Stomach smooth muscle (tissue), 2 donors: ENCODE results near the gene NDFIP2.

Experiments
- H3K27ac ChIP-seq: one replicate; pipeline ENCODE4 v1.7.0; 2013; ENCODE audit warnings: mild to moderate bottlenecking, low read length, inconsistent platforms
- H3K27me3 ChIP-seq, 2 donors: one replicate each; pipeline ENCODE4 v1.7.0; 2013; ENCODE audit warnings: low read length in 2 of 2; ENCODE audit not compliant: insufficient read depth in 2 of 2, control insufficient read depth in 1 of 2
- H3K36me3 ChIP-seq, 2 donors: one replicate each; pipeline ENCODE4 v1.7.0; 2013; ENCODE audit warnings: low read length in 2 of 2; ENCODE audit not compliant: control insufficient read depth in 2 of 2, insufficient read depth in 2 of 2
- H3K4me1 ChIP-seq: one replicate; pipeline ENCODE4 v1.7.0; 2013; ENCODE audit warnings: low read length; ENCODE audit not compliant: control insufficient read depth, insufficient read depth
- H3K4me3 ChIP-seq, 2 donors: one replicate each; pipeline ENCODE4 v1.7.0; 2013; ENCODE audit warnings: low read length in 2 of 2
- H3K9ac ChIP-seq, 2 donors: one replicate each; pipeline ENCODE4 v1.7.0; 2013; ENCODE audit warnings: low read length in 2 of 2, mild to moderate bottlenecking in 1 of 2
- H3K9me3 ChIP-seq, 2 donors: one replicate each; pipeline ENCODE4 v1.7.0; 2013; ENCODE audit warnings: low read length in 2 of 2; ENCODE audit not compliant: control insufficient read depth in 2 of 2
- donor health status: healthy.
- donor health status: Pancreatic carcinoma.

The NDFIP2 gene

DNA sequence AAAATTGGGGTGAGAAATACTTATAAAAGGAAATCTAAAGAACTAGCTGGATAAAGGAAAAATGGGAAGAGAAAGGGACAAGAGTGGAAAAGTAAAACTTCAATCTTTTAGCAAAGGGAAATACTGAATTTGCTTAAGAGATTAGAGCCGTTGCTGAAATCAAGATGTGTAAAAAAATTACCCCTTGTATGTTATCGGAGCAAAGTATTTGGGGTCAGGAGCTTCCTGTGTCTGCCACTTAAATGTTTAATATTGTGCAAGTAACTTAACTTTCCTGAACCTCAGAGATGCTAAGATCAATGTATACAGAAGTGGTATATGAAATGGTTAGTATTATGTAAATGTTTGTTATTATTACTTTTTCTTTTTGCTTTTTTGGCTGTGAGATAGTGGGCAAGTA, 51.6 kb downstream of the NDFIP2 start:
- Histone ChIP-seq H3K27ac (no peak overlapping the region), H3K4me3 (no peak overlapping the region), H3K9me3 (no peaks in the 10 kb centered on the region), H3K36me3 (no peaks in the 10 kb centered on the region), H3K9ac (no peak overlapping the region), H3K4me1 (no peaks in the 10 kb centered on the region), H3K27me3 (no peaks in the 10 kb centered on the region)

DNA sequence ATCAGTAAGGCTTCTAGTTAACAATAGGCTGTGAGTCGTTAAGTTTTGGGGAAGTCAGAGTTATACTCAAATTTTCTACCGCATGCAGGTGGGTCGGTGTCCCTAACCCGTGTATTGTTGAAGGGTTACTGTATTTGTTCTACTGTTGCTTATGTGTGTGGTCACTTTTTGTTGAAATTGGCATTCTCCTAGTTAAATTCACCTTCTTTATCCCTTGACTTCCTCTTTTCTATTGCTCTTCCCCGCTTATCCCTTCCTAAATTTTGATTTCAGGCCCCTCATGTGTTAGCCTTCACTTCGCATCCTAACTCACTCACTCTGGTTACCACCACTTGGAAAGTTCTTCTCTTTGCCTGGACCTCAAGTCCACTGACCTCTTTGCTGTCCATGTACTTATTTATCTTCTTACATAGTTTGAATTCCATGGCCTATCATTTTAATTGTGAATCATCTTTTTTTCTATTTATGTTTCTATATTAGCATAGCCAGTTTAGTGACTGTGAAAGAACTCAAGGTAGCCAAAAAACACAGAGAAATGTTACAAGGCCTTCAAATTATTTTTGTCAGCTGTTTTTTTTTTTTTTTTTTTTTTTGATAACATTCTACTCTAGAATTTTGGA, 52.9 kb downstream of the NDFIP2 start:
- no peaks in the 10 kb centered on the region for H3K4me1 ChIP-seq
- no peak overlapping the region for H3K4me3 ChIP-seq
- no peak overlapping the region for H3K27ac ChIP-seq
- H3K36me3 ChIP-seq, result peaks cover 0 to 2% of the 10 kb centered on the region in 2 donors
- H3K9me3 ChIP-seq, result no peaks in the 10 kb centered on the region
- H3K27me3 ChIP-seq, result no peaks in the 10 kb centered on the region
- no peak overlapping the region for H3K9ac ChIP-seq

GRCh38 chr13:79534596-79534995, 53.6 kb downstream of the NDFIP2 start:
- H3K4me1 ChIP-seq, result no peaks in the 10 kb centered on the region
- H3K9ac ChIP-seq, result no peak overlapping the region

DNA sequence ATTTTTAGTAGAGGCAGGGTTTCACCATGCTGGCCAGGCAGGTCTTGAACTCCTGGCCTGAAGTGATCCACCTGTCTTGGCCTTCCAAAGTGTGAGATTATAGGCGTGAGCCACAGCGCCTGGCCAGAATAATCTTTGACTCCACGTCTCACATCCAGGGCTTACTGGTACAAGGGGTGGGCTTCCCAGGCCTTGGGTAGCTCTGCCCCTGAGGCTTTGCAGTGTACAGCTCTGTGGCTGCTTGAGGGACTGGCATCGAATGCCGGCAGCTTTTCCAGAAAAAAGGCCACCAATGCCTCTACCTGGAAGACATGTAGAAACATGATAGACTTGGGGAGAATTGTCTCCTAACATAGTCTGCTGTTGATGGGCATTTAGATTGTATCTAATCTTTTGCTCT, 57.8 kb downstream of the NDFIP2 start:
- Histone ChIP-seq H3K27ac (no peak overlapping the region), H3K4me1 (no peaks in the 10 kb centered on the region), H3K4me3 (no peak overlapping the region), H3K36me3 (peaks cover 0 to 2% of the 10 kb centered on the region in 2 donors), H3K27me3 (no peaks in the 10 kb centered on the region), H3K9me3 (no peaks in the 10 kb centered on the region), H3K9ac (no peak overlapping the region)

More at GRCh38 chr13:79534596-79534995, 53.6 kb downstream of the NDFIP2 start:
- Histone ChIP-seq H3K4me3 (no peak overlapping the region), H3K27me3 (no peaks in the 10 kb centered on the region), H3K9me3 (no peaks in the 10 kb centered on the region), H3K27ac (no peak overlapping the region), H3K36me3 (peaks cover 0 to 2% of the 10 kb centered on the region in 2 donors)

GRCh38 chr13:79540504-79540903, 59.5 kb downstream of the NDFIP2 start:
- Histone ChIP-seq H3K4me1 (no peaks in the 10 kb centered on the region), H3K9ac (peak overlapping the region in 1 of 2 donors; percentile 21), H3K4me3 (no peak overlapping the region), H3K27ac (no peak overlapping the region), H3K36me3 (peaks cover 0 to 2% of the 10 kb centered on the region in 2 donors), H3K9me3 (no peaks in the 10 kb centered on the region), H3K27me3 (no peaks in the 10 kb centered on the region)

- Histone ChIP-seq H3K4me3 (no peak overlapping the region), H3K9me3 (no peaks in the 10 kb centered on the region), H3K27me3 (no peaks in the 10 kb centered on the region), H3K9ac (no peak overlapping the region), H3K36me3 (peaks cover 0 to 2% of the 10 kb centered on the region in 2 donors), H3K27ac (no peak overlapping the region), H3K4me1 (no peaks in the 10 kb centered on the region)
Measured at GRCh38 chr13:79541426-79542049, 60.6 kb downstream of the NDFIP2 start.

- Histone ChIP-seq H3K27me3 (no peaks in the 10 kb centered on the region), H3K36me3 (no peaks in the 10 kb centered on the region), H3K9ac (no peak overlapping the region), H3K4me1 (no peaks in the 10 kb centered on the region), H3K27ac (no peak overlapping the region), H3K9me3 (no peaks in the 10 kb centered on the region), H3K4me3 (no peak overlapping the region)
Measured at GRCh38 chr13:79543883-79544282, 62.9 kb downstream of the NDFIP2 start.

DNA sequence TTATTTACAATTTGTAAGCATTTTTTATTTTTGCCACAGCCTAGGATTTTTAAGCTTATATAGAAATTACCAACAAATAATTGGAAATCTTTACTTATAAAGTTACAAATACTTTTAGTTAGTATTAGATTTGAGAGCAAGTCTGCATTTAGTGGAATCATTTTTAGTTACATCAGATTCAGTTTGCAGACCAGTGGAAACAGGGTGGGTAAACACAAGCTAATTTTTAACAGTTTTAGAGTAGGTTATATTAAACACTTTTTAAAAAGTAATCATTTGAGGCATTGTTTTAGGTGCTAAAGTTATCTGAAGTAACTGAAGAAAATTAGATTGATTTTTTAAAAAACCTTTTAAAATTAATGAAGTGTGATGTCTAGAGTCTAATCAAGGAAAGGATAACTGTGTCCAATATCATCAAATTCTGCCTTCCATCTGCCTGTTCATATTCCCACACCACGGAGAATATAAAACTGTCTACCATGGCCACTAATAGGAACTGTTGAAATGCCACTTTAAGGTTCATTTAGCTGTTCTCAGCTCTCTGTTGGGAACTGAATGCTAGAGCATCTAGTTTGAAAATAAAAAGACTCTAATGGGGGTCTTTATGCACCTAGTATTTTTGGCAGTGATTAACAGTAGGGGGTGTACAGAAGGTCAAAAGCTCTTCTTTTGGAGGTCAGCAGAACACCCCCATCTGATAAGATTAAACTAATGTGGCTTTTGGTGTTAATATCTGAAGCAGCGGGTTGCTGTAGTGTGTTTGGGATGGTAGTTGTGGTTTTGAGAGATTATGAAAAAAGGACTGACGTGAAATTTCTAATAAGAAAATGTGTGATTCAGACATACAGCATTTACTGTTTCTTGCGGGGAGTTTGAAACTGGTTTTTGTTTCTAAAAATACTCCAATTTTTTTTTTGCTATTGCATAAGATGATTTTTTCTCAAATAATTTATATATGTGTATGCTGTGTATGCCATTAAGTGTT, 66.5 kb downstream of the NDFIP2 start:
- no peak overlapping the region for H3K4me3 ChIP-seq
- no peaks in the 10 kb centered on the region for H3K9me3 ChIP-seq
- no peaks in the 10 kb centered on the region for H3K27me3 ChIP-seq
- no peaks in the 10 kb centered on the region for H3K4me1 ChIP-seq
- H3K36me3 ChIP-seq, result no peaks in the 10 kb centered on the region
- no peak overlapping the region for H3K9ac ChIP-seq
- no peak overlapping the region for H3K27ac ChIP-seq

DNA sequence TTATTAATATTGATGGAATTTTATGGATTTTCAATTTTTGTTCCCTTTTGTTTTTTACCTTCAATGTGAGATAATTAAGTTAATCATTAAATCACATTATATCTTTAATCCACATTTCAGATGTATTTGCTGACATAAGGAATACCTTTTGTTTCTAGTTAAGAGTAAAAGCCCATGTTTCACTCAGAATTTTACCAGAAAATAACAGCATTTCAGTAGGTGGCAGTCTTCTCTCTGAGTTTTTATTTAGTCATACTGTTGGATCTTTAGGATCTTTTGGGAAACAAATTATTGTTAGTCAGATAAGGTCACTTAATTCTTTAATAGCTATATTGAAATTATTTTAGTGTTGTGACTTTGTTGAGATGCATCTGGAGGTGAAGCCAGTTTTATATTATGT, 67.9 kb downstream of the NDFIP2 start:
- Histone ChIP-seq H3K36me3 (no peaks in the 10 kb centered on the region), H3K9me3 (no peaks in the 10 kb centered on the region), H3K27me3 (no peaks in the 10 kb centered on the region), H3K4me1 (no peaks in the 10 kb centered on the region), H3K27ac (no peak overlapping the region), H3K9ac (no peak overlapping the region), H3K4me3 (no peak overlapping the region)

- Histone ChIP-seq H3K9ac (no peak overlapping the region), H3K4me1 (no peaks in the 10 kb centered on the region), H3K36me3 (no peaks in the 10 kb centered on the region), H3K9me3 (no peaks in the 10 kb centered on the region), H3K4me3 (no peak overlapping the region), H3K27ac (no peak overlapping the region), H3K27me3 (no peaks in the 10 kb centered on the region)
Measured at GRCh38 chr13:79549355-79550106, 68.6 kb downstream of the NDFIP2 start.
